Fibroblast of lung (primary cell): ENCODE data around the gene CCDC148. TPM values are rescaled to one million over a fixed set of nuclear protein-coding genes. Genes with fewer than 3 reads are reported as not detected.

Experiments used
- DNase-seq, 2 donors: peaks; one replicate each; pipeline versions ENCODE4 v3.0.0 to v3.0.0-alpha.2; 2010; ENCODE audit warnings: low read depth in 2 of 2
- H2AFZ ChIP-seq: 2 replicates; pipeline ENCODE4 v1.5.1; 2012; ENCODE audit warnings: low read length, control low read depth, inconsistent platforms
- H3K27ac ChIP-seq: 2 replicates; pipeline ENCODE4 v1.5.1; 2011; ENCODE audit warnings: low read length, control low read depth; ENCODE audit not compliant: insufficient read depth
- H3K27me3 ChIP-seq: 2 replicates; pipeline ENCODE4 v1.5.1; 2011; ENCODE audit warnings: mild to moderate bottlenecking, low read length; ENCODE audit not compliant: control insufficient read depth, insufficient read depth
- H3K36me3 ChIP-seq: 2 replicates; pipeline ENCODE4 v1.5.1; 2011; ENCODE audit warnings: low read length; ENCODE audit not compliant: control insufficient read depth, insufficient read depth
- H3K4me1 ChIP-seq: 2 replicates; pipeline ENCODE4 v1.5.1; 2011; ENCODE audit warnings: low read length; ENCODE audit not compliant: control insufficient read depth, insufficient read depth; ENCODE audit errors: extremely low read depth
- H3K4me2 ChIP-seq: 2 replicates; pipeline ENCODE4 v1.5.1; 2011; ENCODE audit warnings: low read length, control low read depth; ENCODE audit not compliant: insufficient read depth; ENCODE audit errors: extremely low read depth
- H3K4me3 ChIP-seq, 4 experiments: fragments of 200-600 bp in 1 of 4; sonication (generic) in 1 of 4; replicated peaks in 1 of 4; 2 replicates each; pipeline ENCODE4 v1.5.1; 2011 to 2016; ENCODE audit warnings: low read length in 4 of 4, low read depth in 3 of 4, mild to moderate bottlenecking in 3 of 4, control low read depth in 2 of 4, inconsistent platforms in 1 of 4, mixed read lengths in 1 of 4; ENCODE audit not compliant: insufficient read depth in 1 of 4; ENCODE audit errors: control extremely low read depth in 1 of 4
- H3K79me2 ChIP-seq: 2 replicates; pipeline ENCODE4 v1.5.1; 2012; ENCODE audit warnings: mild to moderate bottlenecking, low read length, inconsistent platforms; ENCODE audit not compliant: control insufficient read depth, insufficient read depth
- H3K9ac ChIP-seq: 2 replicates; pipeline ENCODE4 v1.5.1; 2011; ENCODE audit warnings: mild to moderate bottlenecking, low read length, control low read depth; ENCODE audit not compliant: insufficient read depth
- H3K9me3 ChIP-seq: 2 replicates; pipeline ENCODE4 v1.5.1; 2012; ENCODE audit warnings: low read depth, low read length; ENCODE audit not compliant: control insufficient read depth, insufficient read depth
- H4K20me1 ChIP-seq: 2 replicates; pipeline ENCODE4 v1.5.1; 2011; ENCODE audit warnings: low read length; ENCODE audit not compliant: control insufficient read depth, insufficient read depth; ENCODE audit errors: extremely low read depth
- EZH2 ChIP-seq: IDR thresholded peaks from 2 replicates; pipeline ENCODE4 v1.5.1; 2012; ENCODE audit warnings: low read length, control low read depth, mild to moderate bottlenecking; ENCODE audit errors: missing control alignments
- polyA plus RNA-seq, 2 donors: library from polyadenylated mRNA; depleted of rRNA in 1 of 2; stranded (reverse) in 1 of 2; unstranded in 1 of 2; fragments of >200 nt; gene quantifications; 2 replicates each; pipeline ENCODE4 v1.2.1, GENCODE V29; 2011 to 2012; ENCODE audit warnings: missing spikeins in 1 of 2
- total RNA-seq: library from RNA; depleted of rRNA; stranded (reverse); fragments of >200 nt; gene quantifications from 2 replicates; pipeline ENCODE4 v1.2.1, GENCODE V29; 2014
- TF ChIP-seq, protein P1 (sequence below), 2 donors: IDR thresholded peaks in 1 of 2; conservative IDR thresholded peaks in 1 of 2; 1 replicate in 1 of 2; 2 replicates in 1 of 2; pipeline ENCODE4 v1.5.1; 2011 to 2012; ENCODE audit warnings: low read length in 2 of 2, control low read depth in 1 of 2, inconsistent platforms in 1 of 2, low read depth in 1 of 2, mild to moderate bottlenecking in 1 of 2

CCDC148 gene
- total and polyA plus RNA-seq, 2 donors (not counting 1 experiment from before 2014, with no cell fraction given): 1.2 TPM

DNA sequence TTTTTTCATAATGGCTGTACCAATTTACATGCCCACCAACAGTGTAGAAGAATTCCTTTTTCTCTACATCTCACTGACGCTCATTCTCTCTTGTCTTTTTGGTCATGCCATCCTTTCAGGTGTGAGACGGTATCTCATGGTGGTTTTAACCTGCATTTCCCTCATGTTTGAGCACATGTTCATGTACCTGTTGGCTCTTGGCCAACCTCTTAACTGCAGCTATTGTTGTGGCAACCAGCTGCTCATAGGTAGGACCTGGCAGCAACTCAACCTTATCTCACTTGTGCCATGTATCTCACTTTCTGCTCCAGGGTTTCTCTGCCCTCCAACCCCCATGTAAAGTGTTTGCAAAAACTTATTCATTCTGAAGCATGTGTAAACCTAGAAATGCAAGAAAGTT is 187.4 kb downstream of the CCDC148 start:
- Histone ChIP-seq H3K4me1 (no peaks in the 10 kb centered on the region), H4K20me1 (no peaks in the 10 kb centered on the region), H3K4me3 (no peak overlapping the region), H3K79me2 (no peaks in the 10 kb centered on the region), H2AFZ (no peak overlapping the region), H3K27me3 (no peaks in the 10 kb centered on the region), H3K9me3 (no peaks in the 10 kb centered on the region), H3K4me2 (no peak overlapping the region), H3K9ac (no peak overlapping the region), H3K27ac (no peak overlapping the region), H3K36me3 (no peaks in the 10 kb centered on the region)
- no peak for DNase-seq
- TF ChIP-seq, protein P1, sequence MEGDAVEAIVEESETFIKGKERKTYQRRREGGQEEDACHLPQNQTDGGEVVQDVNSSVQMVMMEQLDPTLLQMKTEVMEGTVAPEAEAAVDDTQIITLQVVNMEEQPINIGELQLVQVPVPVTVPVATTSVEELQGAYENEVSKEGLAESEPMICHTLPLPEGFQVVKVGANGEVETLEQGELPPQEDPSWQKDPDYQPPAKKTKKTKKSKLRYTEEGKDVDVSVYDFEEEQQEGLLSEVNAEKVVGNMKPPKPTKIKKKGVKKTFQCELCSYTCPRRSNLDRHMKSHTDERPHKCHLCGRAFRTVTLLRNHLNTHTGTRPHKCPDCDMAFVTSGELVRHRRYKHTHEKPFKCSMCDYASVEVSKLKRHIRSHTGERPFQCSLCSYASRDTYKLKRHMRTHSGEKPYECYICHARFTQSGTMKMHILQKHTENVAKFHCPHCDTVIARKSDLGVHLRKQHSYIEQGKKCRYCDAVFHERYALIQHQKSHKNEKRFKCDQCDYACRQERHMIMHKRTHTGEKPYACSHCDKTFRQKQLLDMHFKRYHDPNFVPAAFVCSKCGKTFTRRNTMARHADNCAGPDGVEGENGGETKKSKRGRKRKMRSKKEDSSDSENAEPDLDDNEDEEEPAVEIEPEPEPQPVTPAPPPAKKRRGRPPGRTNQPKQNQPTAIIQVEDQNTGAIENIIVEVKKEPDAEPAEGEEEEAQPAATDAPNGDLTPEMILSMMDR (conservative IDR thresholded peaks at IDR 0.05 in 1 of 2, IDR thresholded peaks at IDR 0.05 in 1 of 2; ENCODE audit: low read depth in 1 of 2, low read length in 2 of 2): no peak
- no peak for TF ChIP-seq EZH2

GRCh38 chr2:158266111-158266510 is 190.4 kb downstream of the CCDC148 start:
- Histone ChIP-seq H3K27me3 (no peaks in the 10 kb centered on the region), H3K4me3 (no peak overlapping the region), H4K20me1 (no peaks in the 10 kb centered on the region), H3K4me2 (no peak overlapping the region), H2AFZ (no peak overlapping the region), H3K9me3 (no peaks in the 10 kb centered on the region), H3K27ac (no peak overlapping the region), H3K36me3 (no peaks in the 10 kb centered on the region), H3K9ac (no peak overlapping the region), H3K79me2 (no peaks in the 10 kb centered on the region), H3K4me1 (no peaks in the 10 kb centered on the region)
- DNase-seq: no peak
- TF ChIP-seq, protein P1 (conservative IDR thresholded peaks at IDR 0.05 in 1 of 2, IDR thresholded peaks at IDR 0.05 in 1 of 2; ENCODE audit: low read depth in 1 of 2, low read length in 2 of 2): no peak
- TF ChIP-seq EZH2: no peak

- H3K36me3 ChIP-seq: no peaks in the 10 kb centered on the region
- no peak for DNase-seq
- H2AFZ ChIP-seq: no peak overlapping the region
- no peak overlapping the region for H3K27ac ChIP-seq
- H3K27me3 ChIP-seq: no peaks in the 10 kb centered on the region
- TF ChIP-seq EZH2: no peak
- TF ChIP-seq, protein P1 (conservative IDR thresholded peaks at IDR 0.05 in 1 of 2, IDR thresholded peaks at IDR 0.05 in 1 of 2; ENCODE audit: low read depth in 1 of 2, low read length in 2 of 2): no peak
- H3K4me3 ChIP-seq: no peak overlapping the region
- H3K4me2 ChIP-seq: no peak overlapping the region
- H3K4me1 ChIP-seq: no peaks in the 10 kb centered on the region
- no peaks in the 10 kb centered on the region for H3K79me2 ChIP-seq
- no peaks in the 10 kb centered on the region for H3K9me3 ChIP-seq
- no peaks in the 10 kb centered on the region for H4K20me1 ChIP-seq
- no peak overlapping the region for H3K9ac ChIP-seq
Observed at GRCh38 chr2:158255257-158255656, 201.3 kb downstream of the CCDC148 start.
